ENCODE data around the gene MTHFD2. TPM values are rescaled to one million over a fixed set of nuclear protein-coding genes. Genes with fewer than 3 reads are reported as not detected.

Gene MTHFD2
- total RNA-seq, 1 donor from 2014 or later, result 223 TPM

- no peaks in the 10 kb centered on the region for H3K4me1 Mint-ChIP-seq (ENCODE audit: unreplicated experiment)
- no peak overlapping the region for H3K27ac Mint-ChIP-seq (ENCODE audit: unreplicated experiment)
- no peaks in the 10 kb centered on the region for H3K9me3 Mint-ChIP-seq (ENCODE audit: unreplicated experiment)
These were observed 53.6 kb downstream of the MTHFD2 start for GRCh38 chr2:74252036-74252435.

GRCh38 chr2:74252862-74253261 is 54.4 kb downstream of the MTHFD2 start:
- Mint-ChIP-seq H3K36me3 (ENCODE audit: unreplicated experiment) (no peaks in the 10 kb centered on the region), H3K4me3 (ENCODE audit: unreplicated experiment) (no peak overlapping the region), H3K4me1 (ENCODE audit: unreplicated experiment) (no peaks in the 10 kb centered on the region), H3K27ac (ENCODE audit: unreplicated experiment) (no peak overlapping the region), H3K9me3 (ENCODE audit: unreplicated experiment) (no peaks in the 10 kb centered on the region), H3K27me3 (ENCODE audit: unreplicated experiment) (peaks cover 18% of the 10 kb centered on the region)
- TF ChIP-seq CTCF (IDR thresholded peaks at IDR 0.05), result no peak
- DNase-seq (ENCODE audit: extremely low spot score, unreplicated experiment), result no peak

More at GRCh38 chr2:74252036-74252435, 53.6 kb downstream of the MTHFD2 start:
- Mint-ChIP-seq H3K4me3 (ENCODE audit: unreplicated experiment) (no peak overlapping the region), H3K27me3 (ENCODE audit: unreplicated experiment) (peaks cover 18% of the 10 kb centered on the region), H3K36me3 (ENCODE audit: unreplicated experiment) (no peaks in the 10 kb centered on the region)
- no peak for TF ChIP-seq CTCF (IDR thresholded peaks at IDR 0.05)
- no peak for DNase-seq (ENCODE audit: extremely low spot score, unreplicated experiment)

GRCh38 chr2:74253306-74253970 is 55.0 kb downstream of the MTHFD2 start:
- DNase-seq (ENCODE audit: extremely low spot score, unreplicated experiment), result no peak
- H3K27me3 Mint-ChIP-seq (ENCODE audit: unreplicated experiment), result peaks cover 17% of the 10 kb centered on the region
- H3K27ac Mint-ChIP-seq (ENCODE audit: unreplicated experiment), result no peak overlapping the region
- H3K4me3 Mint-ChIP-seq (ENCODE audit: unreplicated experiment), result no peak overlapping the region
- no peaks in the 10 kb centered on the region for H3K9me3 Mint-ChIP-seq (ENCODE audit: unreplicated experiment)
- no peaks in the 10 kb centered on the region for H3K4me1 Mint-ChIP-seq (ENCODE audit: unreplicated experiment)
- H3K36me3 Mint-ChIP-seq (ENCODE audit: unreplicated experiment), result no peaks in the 10 kb centered on the region
- TF ChIP-seq CTCF (IDR thresholded peaks at IDR 0.05), result no peak

- H3K4me1 Mint-ChIP-seq (ENCODE audit: unreplicated experiment), result no peaks in the 10 kb centered on the region
- no peak for TF ChIP-seq CTCF (IDR thresholded peaks at IDR 0.05)
- no peaks in the 10 kb centered on the region for H3K9me3 Mint-ChIP-seq (ENCODE audit: unreplicated experiment)
- no peak overlapping the region for H3K27ac Mint-ChIP-seq (ENCODE audit: unreplicated experiment)
- no peak for DNase-seq (ENCODE audit: extremely low spot score, unreplicated experiment)
- no peak overlapping the region for H3K4me3 Mint-ChIP-seq (ENCODE audit: unreplicated experiment)
- no peaks in the 10 kb centered on the region for H3K36me3 Mint-ChIP-seq (ENCODE audit: unreplicated experiment)
- H3K27me3 Mint-ChIP-seq (ENCODE audit: unreplicated experiment), result peaks cover 14% of the 10 kb centered on the region
These were observed 55.5 kb downstream of the MTHFD2 start for GRCh38 chr2:74253971-74254310.

GRCh38 chr2:74255660-74256213 is 57.3 kb downstream of the MTHFD2 start:
- H3K36me3 Mint-ChIP-seq (ENCODE audit: unreplicated experiment), result no peaks in the 10 kb centered on the region
- peaks cover 17% of the 10 kb centered on the region for H3K27me3 Mint-ChIP-seq (ENCODE audit: unreplicated experiment)
- no peaks in the 10 kb centered on the region for H3K9me3 Mint-ChIP-seq (ENCODE audit: unreplicated experiment)
- TF ChIP-seq CTCF (IDR thresholded peaks at IDR 0.05), result no peak
- H3K27ac Mint-ChIP-seq (ENCODE audit: unreplicated experiment), result no peak overlapping the region
- H3K4me1 Mint-ChIP-seq (ENCODE audit: unreplicated experiment), result no peaks in the 10 kb centered on the region
- no peak for DNase-seq (ENCODE audit: extremely low spot score, unreplicated experiment)
- no peak overlapping the region for H3K4me3 Mint-ChIP-seq (ENCODE audit: unreplicated experiment)
